Hepatocyte (in vitro differentiated cells): ENCODE data around the gene STX8.

Experiments used
- EZH2 ChIP-seq: fragments of 200-600 bp; sonication (generic); IDR thresholded peaks from 2 replicates; pipeline ENCODE4 v1.6.1; 2016; ENCODE audit warnings: antibody characterized with exemption, mild to moderate bottlenecking, borderline replicate concordance
- TF ChIP-seq, protein P1 (sequence below): fragments of 200-600 bp; sonication (generic); IDR thresholded peaks from 2 replicates; pipeline ENCODE4 v1.5.1; 2016; ENCODE audit warnings: antibody characterized with exemption, mild to moderate bottlenecking; ENCODE audit not compliant: poor library complexity

- TF ChIP-seq, protein P1, sequence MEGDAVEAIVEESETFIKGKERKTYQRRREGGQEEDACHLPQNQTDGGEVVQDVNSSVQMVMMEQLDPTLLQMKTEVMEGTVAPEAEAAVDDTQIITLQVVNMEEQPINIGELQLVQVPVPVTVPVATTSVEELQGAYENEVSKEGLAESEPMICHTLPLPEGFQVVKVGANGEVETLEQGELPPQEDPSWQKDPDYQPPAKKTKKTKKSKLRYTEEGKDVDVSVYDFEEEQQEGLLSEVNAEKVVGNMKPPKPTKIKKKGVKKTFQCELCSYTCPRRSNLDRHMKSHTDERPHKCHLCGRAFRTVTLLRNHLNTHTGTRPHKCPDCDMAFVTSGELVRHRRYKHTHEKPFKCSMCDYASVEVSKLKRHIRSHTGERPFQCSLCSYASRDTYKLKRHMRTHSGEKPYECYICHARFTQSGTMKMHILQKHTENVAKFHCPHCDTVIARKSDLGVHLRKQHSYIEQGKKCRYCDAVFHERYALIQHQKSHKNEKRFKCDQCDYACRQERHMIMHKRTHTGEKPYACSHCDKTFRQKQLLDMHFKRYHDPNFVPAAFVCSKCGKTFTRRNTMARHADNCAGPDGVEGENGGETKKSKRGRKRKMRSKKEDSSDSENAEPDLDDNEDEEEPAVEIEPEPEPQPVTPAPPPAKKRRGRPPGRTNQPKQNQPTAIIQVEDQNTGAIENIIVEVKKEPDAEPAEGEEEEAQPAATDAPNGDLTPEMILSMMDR: no peak
- TF ChIP-seq EZH2: no peak
Measured at GRCh38 chr17:9334536-9335446, 240.8 kb downstream of the STX8 start.
